Heart right ventricle (tissue), 16 donors: ENCODE results near the gene ATAT1. TPM values are rescaled to one million over a fixed set of nuclear protein-coding genes. Genes with fewer than 3 reads are reported as not detected.

Experiments used
- ATAC-seq, 8 donors: fragments of 200-7000 bp; cut with Tn5 transposase; one replicate each; pipeline ENCODE4 v1.9.1; 2020; ENCODE audit warnings: mild to moderate bottlenecking in 8 of 8, moderate library complexity in 8 of 8, moderate number of reproducible peaks in 1 of 8
- DNase-seq, 2 donors: peaks; one replicate each; pipeline ENCODE4 v3.0.0-alpha.2; 2020
- H3K27ac ChIP-seq, 10 donors: fragments of 200-600 bp; sonication (generic) in 2 of 10; one replicate each; pipeline versions ENCODE4 v1.5.0 to v1.8.0; 2020 to 2022; ENCODE audit warnings: mild to moderate bottlenecking in 3 of 10
- H3K27me3 ChIP-seq, 7 donors: fragments of 200-600 bp; one replicate each; pipeline ENCODE4 v1.8.0; 2021 to 2022; ENCODE audit warnings: mild to moderate bottlenecking in 2 of 7
- H3K36me3 ChIP-seq, 9 donors: fragments of 200-600 bp; sonication (generic) in 1 of 9; one replicate each; pipeline versions ENCODE4 v1.5.0 to v1.8.0; 2020 to 2022; ENCODE audit warnings: mild to moderate bottlenecking in 2 of 9
- H3K4me1 ChIP-seq, 9 donors: fragments of 200-600 bp; sonication (generic) in 1 of 9; one replicate each; pipeline versions ENCODE4 v1.5.0 to v1.8.0; 2020 to 2022; ENCODE audit warnings: mild to moderate bottlenecking in 4 of 9
- H3K4me3 ChIP-seq, 10 donors: fragments of 200-600 bp; sonication (generic) in 2 of 10; one replicate each; pipeline versions ENCODE4 v1.5.0 to v1.8.0; 2020 to 2022; ENCODE audit warnings: mild to moderate bottlenecking in 7 of 10, moderate library complexity in 2 of 10
- H3K9me3 ChIP-seq, 11 donors: fragments of 200-600 bp in 10 of 11; sonication (generic) in 2 of 11; one replicate each; pipeline versions ENCODE4 v1.5.0 to v1.8.0; 2013 to 2022; ENCODE audit warnings: mild to moderate bottlenecking in 2 of 11, control low read depth in 1 of 11, moderate library complexity in 1 of 11
- WGBS, 2 donors: extraction: QIAGEN DNeasy Blood & Tissue Kit; methylation state at CpG; one replicate each; pipeline ENCODE4 v1.1.7; 2013; ENCODE audit warnings: inconsistent platforms in 1 of 2; 5-methylcytosine and 5-hydroxymethylcytosine counted together
- intact Hi-C, 10 donors: fragments of 100-400 bp; cut with DNase I; formaldehyde crosslinking; loops; one replicate each; pipeline versions ENCODE4 v1.11.1 to v1.14.2; 2022
- polyA plus RNA-seq, 2 donors: library from polyadenylated mRNA; stranded (reverse); fragments of 200-250 nt; gene quantifications; one replicate each; pipeline ENCODE4 v1.2.3, GENCODE V29; 2013
- total RNA-seq, 10 donors: library from RNA; stranded (reverse); fragmentation: NEBNext Ultra II Directional in 3 of 10; extraction: Animal tissue kit (Norgen Biotek cat#: 25700) in 3 of 10; gene quantifications; one replicate each; pipeline versions ENCODE4 v1.2.1 to v1.2.4, GENCODE V29; 2021 to 2023
- TF ChIP-seq, protein P1 (sequence below), 9 donors: fragments of 200-600 bp; sonication (generic) in 2 of 9; IDR thresholded peaks; one replicate each; pipeline versions ENCODE4 v1.5.0 to v1.8.0; 2021 to 2022; ENCODE audit warnings: antibody characterized with exemption in 9 of 9, mild to moderate bottlenecking in 5 of 9, moderate library complexity in 1 of 9
- donor health status: Arrhythmogenic right ventricular cardiomyopathy.
- donor health status: ischemic (EF 13 %, LVEDD 7.1; RV severe dilation, severe dysfunction).
- donor health status: healthy with polysubstance abuse.
- donor health status: DM: no; HTN: yes; CAD: no.
- donor health status: DM: no; HTN: no; CAD: no.
- donor health status: ischemic (EF 25% LVEDD 6.9; RV normal size, moderate dysfunction).
- donor health status: ischemic (EF 25% LVEDD 5.7; RV mildly dilated, moderate dysfunction).
- donor health status: healthy.
- donor health status: DM: yes; HTN: yes; CAD: no.
- donor health status: Ischemic cardiomyopathy.
- donor health status: ischemic (EF 35%, LVEDD 5.7; RV mildly dilated, moderate dysfunction).
- donor health status: nonischemic (EF 11% LVEDD 7.7; RV severe dilation, severe dysfunction).
- donor health status: DM: yes; HTN: yes; CAD: no.
- donor health status: PGD.
- donor health status: ischemic (EF 29% LVEDD 5.4; RV normal size, mild dysfunction).
- donor health status: nonischemic (EF 23%, LVEDD 6.1; RV moderate dilation, normal function).

ATAT1 gene
- total and polyA plus RNA-seq, 12 donors, result 1.8 to 4.6 (median 2.9) TPM

DNA sequence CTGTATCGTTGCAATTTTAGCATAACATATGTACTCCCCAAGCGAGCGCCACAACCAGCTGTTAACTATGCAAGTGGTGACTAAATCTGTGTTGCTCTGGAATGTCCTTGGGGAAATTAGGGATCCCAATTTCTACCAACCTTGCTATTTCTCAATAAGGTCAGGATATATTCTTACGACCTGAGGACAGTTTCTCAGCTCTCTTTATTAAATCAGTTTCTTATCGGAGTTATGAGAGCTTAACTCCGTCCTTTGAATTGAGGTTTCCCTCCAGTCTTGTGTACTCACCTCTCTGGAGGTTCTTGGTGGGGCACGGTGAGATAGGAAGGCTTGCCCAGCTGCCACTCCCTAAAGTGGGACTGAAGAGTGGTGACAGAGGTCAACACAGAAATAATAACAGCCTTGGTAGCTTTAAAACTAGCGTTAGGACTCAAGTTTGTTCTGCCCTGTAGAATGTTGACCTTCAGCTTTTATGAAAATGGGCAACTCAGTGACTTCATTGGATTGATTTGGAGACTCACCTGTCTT, 8.3 kb upstream of the ATAT1 start:
- Histone ChIP-seq H3K27ac (peak overlapping the region; percentile 86 to 98 (median 95)), H3K4me3 (peak overlapping the region; percentile 51 to 91 (median 64)), H3K36me3 (peaks cover 4 to 65% (median 41%) of the 10 kb centered on the region in 9 donors), H3K9me3 (no peaks in the 10 kb centered on the region), H3K4me1 (peaks cover 12 to 31% (median 27%) of the 10 kb centered on the region in 9 donors), H3K27me3 (no peaks in the 10 kb centered on the region)
- ATAC-seq, result no peak
- 5 to 6% methylated on average over 8 of the region's 8 CpGs for WGBS, 2 donors
- intact Hi-C loops, result loop anchor here in 3 of 10 donors (5.0 kb wide), 3 partner anchors 69 to 124 kb away; partner anchors contain the start of genes FLOT1 (in 1 of the 3), IER3 (in 1 of the 3), PPP1R18 (in 1 of the 3) and TUBB (in 1 of the 3)
- TF ChIP-seq, protein P1, sequence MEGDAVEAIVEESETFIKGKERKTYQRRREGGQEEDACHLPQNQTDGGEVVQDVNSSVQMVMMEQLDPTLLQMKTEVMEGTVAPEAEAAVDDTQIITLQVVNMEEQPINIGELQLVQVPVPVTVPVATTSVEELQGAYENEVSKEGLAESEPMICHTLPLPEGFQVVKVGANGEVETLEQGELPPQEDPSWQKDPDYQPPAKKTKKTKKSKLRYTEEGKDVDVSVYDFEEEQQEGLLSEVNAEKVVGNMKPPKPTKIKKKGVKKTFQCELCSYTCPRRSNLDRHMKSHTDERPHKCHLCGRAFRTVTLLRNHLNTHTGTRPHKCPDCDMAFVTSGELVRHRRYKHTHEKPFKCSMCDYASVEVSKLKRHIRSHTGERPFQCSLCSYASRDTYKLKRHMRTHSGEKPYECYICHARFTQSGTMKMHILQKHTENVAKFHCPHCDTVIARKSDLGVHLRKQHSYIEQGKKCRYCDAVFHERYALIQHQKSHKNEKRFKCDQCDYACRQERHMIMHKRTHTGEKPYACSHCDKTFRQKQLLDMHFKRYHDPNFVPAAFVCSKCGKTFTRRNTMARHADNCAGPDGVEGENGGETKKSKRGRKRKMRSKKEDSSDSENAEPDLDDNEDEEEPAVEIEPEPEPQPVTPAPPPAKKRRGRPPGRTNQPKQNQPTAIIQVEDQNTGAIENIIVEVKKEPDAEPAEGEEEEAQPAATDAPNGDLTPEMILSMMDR (IDR thresholded peaks at IDR 0.05), result no peak
- DNase-seq, result no peak

DNA sequence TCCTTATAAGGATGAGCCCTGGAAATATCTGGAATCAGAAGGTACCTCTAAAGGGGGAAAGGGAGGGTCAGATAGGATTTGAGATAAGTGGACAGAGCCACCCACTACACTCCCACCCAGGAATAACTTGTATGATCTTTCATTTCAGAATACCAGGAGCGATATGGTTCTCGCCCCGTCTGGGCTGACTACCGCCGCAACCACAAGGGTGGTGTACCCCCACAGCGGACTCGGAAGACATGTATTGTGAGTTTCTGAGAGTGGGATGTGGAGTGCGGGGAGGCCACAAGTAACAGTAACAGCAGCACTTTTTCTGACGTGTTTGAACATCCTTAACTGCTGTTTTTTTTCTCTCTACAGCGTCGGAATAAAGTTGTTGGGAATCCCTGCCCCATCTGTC, 7.1 kb upstream of the ATAT1 start:
- H3K27me3 ChIP-seq, result no peaks in the 10 kb centered on the region
- H3K4me1 ChIP-seq, result peaks cover 9 to 18% (median 15%) of the 10 kb centered on the region in 9 donors
- ATAC-seq (no peak), DNase-seq (no peak)
- peaks cover 6 to 71% (median 50%) of the 10 kb centered on the region in 9 donors for H3K36me3 ChIP-seq
- no peak overlapping the region for H3K4me3 ChIP-seq
- WGBS, 2 donors, result 97% methylated on average over 11 of the region's 11 CpGs
- peak overlapping the region in 3 of 10 donors; percentile 89 to 97 (median 90) for H3K27ac ChIP-seq
- intact Hi-C loops, result loop anchor here in 3 of 10 donors (5.0 kb wide), 3 partner anchors 68 to 123 kb away; partner anchors contain the start of genes FLOT1 (in 1 of the 3), IER3 (in 1 of the 3), PPP1R18 (in 1 of the 3) and TUBB (in 1 of the 3)
- no peaks in the 10 kb centered on the region for H3K9me3 ChIP-seq
- TF ChIP-seq, protein P1 (IDR thresholded peaks at IDR 0.05), result no peak

DNA sequence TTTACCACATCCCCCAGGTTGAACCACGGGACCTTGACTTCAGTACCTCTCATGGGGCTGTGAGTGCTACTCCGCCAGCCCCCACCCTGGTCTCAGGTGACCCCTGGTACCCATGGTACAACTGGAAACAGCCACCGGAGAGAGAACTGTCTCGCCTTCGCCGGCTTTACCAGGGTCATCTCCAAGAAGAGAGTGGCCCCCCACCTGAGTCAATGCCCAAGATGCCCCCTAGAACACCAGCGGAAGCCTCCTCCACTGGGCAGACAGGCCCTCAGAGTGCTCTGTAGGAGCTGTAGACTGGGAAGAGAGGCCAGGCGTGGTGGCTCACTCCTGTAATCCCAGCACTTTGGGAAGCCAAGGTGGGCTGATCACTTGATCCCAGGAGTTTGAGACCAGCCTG, 1.2 kb upstream of the ATAT1 start:
- Histone ChIP-seq H3K4me1 (peaks cover 3 to 20% (median 10%) of the 10 kb centered on the region in 9 donors), H3K27me3 (no peaks in the 10 kb centered on the region), H3K4me3 (no peak overlapping the region), H3K27ac (no peak overlapping the region), H3K9me3 (no peaks in the 10 kb centered on the region), H3K36me3 (peaks cover 0 to 86% (median 50%) of the 10 kb centered on the region in 9 donors)
- intact Hi-C loops, result loop anchor here in 3 of 10 donors (5.0 kb wide), 2 partner anchors 47 to 97 kb away; partner anchors contain the start of genes DHX16 (in 2 of the 3) and TUBB (in 1 of the 3)
- ATAC-seq (peak in 1 of 8 donors; percentile 6), DNase-seq (no peak)
- WGBS, 2 donors, result 96 to 98% methylated on average over 8 of the region's 8 CpGs
- TF ChIP-seq, protein P1 (IDR thresholded peaks at IDR 0.05), result no peak

DNA sequence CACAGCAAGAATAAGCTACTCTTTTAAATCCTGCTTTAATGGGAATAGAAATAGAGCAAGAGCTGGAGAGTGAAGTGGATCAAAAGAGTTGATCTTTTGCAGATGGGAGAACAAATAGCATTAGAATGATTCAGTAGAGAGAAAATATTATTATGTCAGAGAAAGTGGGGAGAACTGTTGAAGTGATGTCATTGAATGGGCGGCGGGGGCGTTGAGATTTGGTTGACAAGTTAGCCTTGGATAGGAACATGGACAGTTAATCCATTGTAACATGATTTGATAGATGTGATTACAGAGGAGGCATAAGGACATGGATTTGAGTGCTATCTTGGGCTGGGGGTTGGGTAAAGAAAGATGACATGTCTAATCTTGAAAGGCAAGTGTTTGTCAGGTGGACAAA, 9.2 kb downstream of the ATAT1 start:
- Histone ChIP-seq H3K4me1 (no peaks in the 10 kb centered on the region), H3K36me3 (peaks cover 0 to 89% (median 13%) of the 10 kb centered on the region in 9 donors), H3K27ac (no peak overlapping the region), H3K9me3 (no peaks in the 10 kb centered on the region), H3K4me3 (no peak overlapping the region), H3K27me3 (no peaks in the 10 kb centered on the region)
- no peak for DNase-seq
- 94 to 97% methylated on average over 3 of the region's 3 CpGs for WGBS, 2 donors
- no peak for ATAC-seq
- intact Hi-C loops, result no loop called here
- TF ChIP-seq, protein P1 (IDR thresholded peaks at IDR 0.05), result no peak
